ENCODE data around the gene LPCAT2.

- TF ChIP-seq CTCF (IDR thresholded peaks at IDR 0.05) (no peak), EP300 (IDR thresholded peaks at IDR 0.05) (no peak), POLR2A (IDR thresholded peaks at IDR 0.05) (no peak), POLR2AphosphoS5 (IDR thresholded peaks at IDR 0.05) (no peak)
These were observed 57.7 kb downstream of the LPCAT2 start, which contains the start of gene CAPNS2 for GRCh38 chr16:55566432-55567175.
